Measurements from ENCODE around the gene TECTB.

TECTB gene

GRCh38 chr10:112349521-112350085, 66.4 kb downstream of the TECTB start:
- no peak for TF ChIP-seq CTCF (IDR thresholded peaks at IDR 0.05; ENCODE audit: unreplicated experiment in 3 of 3)
- Mint-ChIP-seq H3K27ac (no peak overlapping the region), H3K4me3 (no peak overlapping the region), H3K4me1 (no peaks in the 10 kb centered on the region), H3K36me3 (ENCODE audit: low read depth) (no peaks in the 10 kb centered on the region), H3K9me3 (no peaks in the 10 kb centered on the region), H3K27me3 (ENCODE audit: low read depth) (no peaks in the 10 kb centered on the region)

- Mint-ChIP-seq H3K4me1 (no peaks in the 10 kb centered on the region), H3K27ac (no peak overlapping the region), H3K36me3 (ENCODE audit: low read depth) (no peaks in the 10 kb centered on the region), H3K4me3 (no peak overlapping the region), H3K27me3 (ENCODE audit: low read depth) (no peaks in the 10 kb centered on the region), H3K9me3 (no peaks in the 10 kb centered on the region)
- no peak for TF ChIP-seq CTCF (IDR thresholded peaks at IDR 0.05; ENCODE audit: unreplicated experiment in 3 of 3)
Observed at GRCh38 chr10:112351146-112351545, 67.9 kb downstream of the TECTB start.

- H3K4me1 Mint-ChIP-seq = no peaks in the 10 kb centered on the region
- H3K27ac Mint-ChIP-seq = no peak overlapping the region
- H3K9me3 Mint-ChIP-seq = no peaks in the 10 kb centered on the region
- no peak overlapping the region for H3K4me3 Mint-ChIP-seq
- no peak for TF ChIP-seq CTCF (IDR thresholded peaks at IDR 0.05; ENCODE audit: unreplicated experiment in 3 of 3)
- H3K36me3 Mint-ChIP-seq (ENCODE audit: low read depth) = no peaks in the 10 kb centered on the region
- H3K27me3 Mint-ChIP-seq (ENCODE audit: low read depth) = no peaks in the 10 kb centered on the region
Observed at GRCh38 chr10:112352044-112352443, 68.8 kb downstream of the TECTB start.

GRCh38 chr10:112353046-112353445, 69.8 kb downstream of the TECTB start:
- Mint-ChIP-seq H3K4me3 (no peak overlapping the region), H3K27ac (no peak overlapping the region), H3K4me1 (no peaks in the 10 kb centered on the region), H3K36me3 (ENCODE audit: low read depth) (no peaks in the 10 kb centered on the region), H3K9me3 (no peaks in the 10 kb centered on the region), H3K27me3 (ENCODE audit: low read depth) (no peaks in the 10 kb centered on the region)
- TF ChIP-seq CTCF (IDR thresholded peaks at IDR 0.05; ENCODE audit: unreplicated experiment in 3 of 3) = no peak
